Ramos (cell line): Measurements from ENCODE around the gene BCAS3.
"Not testable (repeated sequence)": the region's sequence is repeated elsewhere in the genome, so short reads cannot be mapped to it uniquely, and the experiment has no call there.

Experiments used
- in situ Hi-C: fragments of 300-500 bp; cut with MboI; formaldehyde crosslinking; loops from one replicate; pipeline ENCODE4 v1.14.3; 2022; ENCODE audit warnings: low sequenced_read_pairs; ENCODE audit not compliant: unreplicated experiment

Gene BCAS3

DNA sequence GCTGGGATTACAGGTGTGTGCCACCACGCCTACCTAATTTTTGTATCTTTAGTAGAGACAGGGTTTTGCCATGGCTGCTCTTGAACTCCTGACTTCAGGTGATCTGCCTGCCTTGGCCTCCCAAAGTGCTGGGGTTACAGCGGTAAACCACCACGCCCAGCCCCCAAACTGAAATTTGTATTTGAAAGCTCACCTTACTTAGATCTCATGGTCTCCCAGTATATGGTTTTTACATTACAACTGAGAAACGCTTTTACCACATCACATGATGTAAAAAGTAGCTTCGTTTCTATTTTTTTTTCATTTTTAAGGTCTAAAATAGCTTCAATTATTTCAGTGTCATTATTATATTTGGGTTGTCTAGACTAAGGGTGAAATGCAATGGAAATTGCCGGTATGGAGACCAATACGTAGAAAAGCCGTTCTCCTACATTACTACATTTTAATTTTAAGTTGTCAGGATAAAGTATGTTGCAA, 93.3 kb downstream of the BCAS3 start:
- in situ Hi-C loops, result no loop called here

DNA sequence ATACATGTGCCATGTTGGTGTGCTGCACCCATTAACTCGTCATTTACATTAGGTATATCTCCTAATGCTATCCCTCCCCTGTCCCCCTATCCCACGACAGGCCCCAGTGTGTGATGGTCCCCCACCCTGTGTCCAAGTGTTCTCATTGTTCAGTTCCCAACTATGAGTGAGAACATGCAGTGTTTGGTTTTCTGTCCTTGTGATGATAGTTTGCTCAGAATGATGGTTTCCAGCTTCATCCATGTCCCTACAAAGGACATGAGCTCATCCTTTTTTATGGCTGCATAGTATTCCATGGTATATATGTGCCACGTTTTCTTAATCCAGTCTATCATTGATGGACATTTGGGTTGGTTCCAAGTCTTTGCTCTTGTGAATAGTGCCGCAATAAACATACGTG, 94.0 kb downstream of the BCAS3 start:
- in situ Hi-C loops, result not testable (repeated sequence)

DNA sequence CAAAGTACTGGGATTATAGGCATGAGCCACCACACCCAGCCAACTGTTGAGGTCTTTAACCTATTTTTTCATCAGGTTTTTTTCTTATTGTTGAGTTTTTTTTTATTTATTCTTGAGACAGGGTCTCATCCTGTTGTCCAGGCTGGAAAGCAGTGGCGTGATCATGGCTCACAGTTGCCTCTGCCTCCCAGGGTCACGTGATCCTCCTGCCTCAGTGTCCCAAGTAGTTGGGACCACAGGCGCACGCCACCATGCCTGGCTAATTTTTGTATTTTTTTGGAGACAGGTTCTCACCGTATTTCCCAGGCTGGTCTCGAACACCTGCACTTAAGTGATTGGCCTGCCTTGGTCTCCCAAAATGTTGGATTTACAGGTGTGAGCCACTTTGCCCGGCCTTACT, 95.9 kb downstream of the BCAS3 start:
- in situ Hi-C loops, result no loop called here

DNA sequence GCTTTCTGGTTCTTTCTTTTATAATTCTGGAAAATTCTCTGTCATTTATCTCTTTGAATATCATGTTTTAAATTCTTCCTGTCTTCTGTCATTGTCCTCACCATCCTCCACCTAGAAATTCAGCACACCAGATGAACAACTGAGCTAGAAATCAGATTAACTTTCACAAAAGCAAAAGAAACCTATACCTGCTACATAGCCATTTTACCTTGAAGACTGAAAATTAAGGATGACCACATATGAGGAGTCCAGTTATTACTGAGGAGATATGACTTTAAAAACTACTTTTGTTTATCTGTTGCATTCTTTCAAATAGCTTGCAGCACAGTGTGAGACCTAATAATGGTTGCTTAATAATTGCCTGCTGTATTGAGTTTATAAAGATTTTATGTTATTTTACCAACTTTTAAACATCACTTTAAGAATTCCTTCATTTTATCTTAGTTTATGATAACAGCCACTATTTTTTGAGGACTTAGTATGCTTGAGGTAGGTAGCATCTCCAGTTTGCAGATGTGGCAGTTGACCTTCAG, 104.3 kb downstream of the BCAS3 start:
- in situ Hi-C loops, result no loop called here

DNA sequence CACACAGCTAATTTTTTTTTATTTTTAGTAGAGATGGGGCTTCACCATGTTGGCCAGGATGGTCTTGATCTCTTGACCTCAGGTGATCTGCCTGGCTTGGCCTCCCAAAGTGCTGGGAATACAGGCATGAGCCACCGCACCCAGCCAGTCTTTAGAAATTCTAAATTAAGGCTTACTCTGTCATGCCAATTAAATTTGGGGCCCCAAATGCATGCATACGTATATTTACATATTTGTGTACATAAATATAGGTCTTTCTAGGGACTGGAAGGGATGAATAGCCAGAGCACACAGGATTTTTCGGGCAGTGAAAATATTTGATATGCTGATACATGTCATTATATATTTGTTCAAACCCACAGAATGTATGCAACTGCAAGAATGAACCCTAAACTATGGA, 105.1 kb downstream of the BCAS3 start:
- in situ Hi-C loops, result no loop called here

- in situ Hi-C loops, result no loop called here
These were observed 112.6 kb downstream of the BCAS3 start for GRCh38 chr17:60790205-60790604.

GRCh38 chr17:60792250-60792898, 114.7 kb downstream of the BCAS3 start:
- in situ Hi-C loops, result no loop called here

- in situ Hi-C loops, result no loop called here
These were observed 120.9 kb downstream of the BCAS3 start for GRCh38 chr17:60798576-60798975.

GRCh38 chr17:60802377-60802776, 124.7 kb downstream of the BCAS3 start:
- in situ Hi-C loops, result no loop called here

DNA sequence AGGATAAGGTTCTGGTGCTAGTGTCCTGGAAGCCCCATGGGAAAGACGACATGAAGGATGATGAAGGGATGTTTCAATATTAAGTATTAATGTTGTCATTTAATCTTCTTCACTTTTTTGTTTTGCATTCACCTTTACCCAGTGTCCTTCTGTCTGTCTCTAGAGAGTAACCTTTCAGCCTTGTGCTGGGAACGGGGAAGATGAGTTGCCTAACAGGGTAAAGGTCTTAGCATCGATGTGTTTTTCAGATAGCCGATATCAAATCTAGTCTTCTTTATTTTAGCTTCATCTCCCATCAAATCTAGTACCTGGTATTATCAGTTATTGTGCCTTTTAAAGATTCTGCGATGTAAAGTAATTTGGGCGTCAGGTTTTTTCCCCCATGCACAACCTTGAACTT, 125.4 kb downstream of the BCAS3 start:
- in situ Hi-C loops, result no loop called here

DNA sequence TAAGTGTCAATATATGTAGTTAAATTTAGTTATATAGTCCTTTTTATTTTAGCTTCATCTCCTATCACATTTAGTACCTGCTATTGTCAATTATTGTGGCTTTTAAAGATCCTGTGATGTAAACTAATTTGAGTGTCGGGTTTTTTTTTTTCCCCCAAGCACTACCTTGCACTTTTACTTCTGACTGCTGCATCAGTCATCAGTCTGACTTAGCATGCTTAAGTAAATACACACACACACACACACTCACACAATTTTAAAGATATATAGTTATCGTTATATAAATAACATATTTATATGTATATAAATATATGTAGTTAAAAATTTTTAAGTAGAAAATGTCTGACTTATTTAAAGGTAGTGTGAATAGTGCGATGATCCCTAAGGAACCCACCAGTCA, 127.2 kb downstream of the BCAS3 start:
- in situ Hi-C loops, result no loop called here

GRCh38 chr17:60809421-60809820, 131.8 kb downstream of the BCAS3 start:
- in situ Hi-C loops, result no loop called here

GRCh38 chr17:60814941-60815340, 137.3 kb downstream of the BCAS3 start:
- in situ Hi-C loops, result not testable (repeated sequence)

GRCh38 chr17:60817192-60817591, 139.5 kb downstream of the BCAS3 start:
- in situ Hi-C loops, result no loop called here

GRCh38 chr17:60819447-60820130, 141.9 kb downstream of the BCAS3 start:
- in situ Hi-C loops, result no loop called here

DNA sequence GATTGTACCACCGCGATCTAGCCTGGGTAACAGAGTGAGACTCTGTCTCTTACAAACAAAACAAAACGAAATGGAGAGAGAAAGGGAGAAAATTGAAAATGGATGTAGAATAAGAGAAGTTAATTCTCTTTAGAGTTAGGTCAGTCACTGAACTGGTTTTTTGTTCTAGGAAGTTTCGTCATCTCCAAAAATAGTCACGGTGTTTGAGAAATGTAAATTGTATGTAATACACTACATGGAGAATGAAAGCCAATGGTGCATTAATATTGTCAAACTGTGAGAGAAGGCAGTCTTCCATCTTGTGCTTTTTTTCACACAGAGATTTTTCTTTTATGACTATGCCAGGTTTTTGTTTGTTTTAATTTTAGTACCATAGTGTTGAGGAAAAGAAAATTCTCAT, 145.9 kb downstream of the BCAS3 start:
- in situ Hi-C loops, result no loop called here

- in situ Hi-C loops, result no loop called here
These were observed 147.7 kb downstream of the BCAS3 start for GRCh38 chr17:60825351-60825750.

- in situ Hi-C loops, result no loop called here
These were observed 150.3 kb downstream of the BCAS3 start for GRCh38 chr17:60827943-60828342.

- in situ Hi-C loops, result no loop called here
These were observed 154.5 kb downstream of the BCAS3 start for GRCh38 chr17:60832151-60832585.

DNA sequence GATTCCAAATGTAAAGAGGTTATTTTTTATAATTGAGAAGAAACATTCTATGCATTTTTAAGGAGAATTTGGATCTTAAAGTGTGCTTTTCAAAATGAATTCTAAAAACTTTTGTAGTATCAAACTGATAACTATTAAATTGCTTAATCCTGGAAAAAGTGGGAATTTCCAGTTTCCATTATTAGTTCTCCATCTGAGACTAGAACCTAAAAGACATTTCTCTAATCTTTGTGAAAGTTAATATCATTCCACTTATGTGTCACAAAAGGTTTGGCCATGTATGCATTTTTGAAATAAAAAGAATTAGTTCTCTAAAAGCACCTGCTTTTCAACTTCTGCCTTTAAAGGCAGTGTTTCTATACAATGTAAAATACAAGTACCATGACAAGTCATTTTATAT, 155.0 kb downstream of the BCAS3 start:
- in situ Hi-C loops, result no loop called here

- in situ Hi-C loops, result no loop called here
These were observed 162.8 kb downstream of the BCAS3 start for GRCh38 chr17:60840456-60840855.

DNA sequence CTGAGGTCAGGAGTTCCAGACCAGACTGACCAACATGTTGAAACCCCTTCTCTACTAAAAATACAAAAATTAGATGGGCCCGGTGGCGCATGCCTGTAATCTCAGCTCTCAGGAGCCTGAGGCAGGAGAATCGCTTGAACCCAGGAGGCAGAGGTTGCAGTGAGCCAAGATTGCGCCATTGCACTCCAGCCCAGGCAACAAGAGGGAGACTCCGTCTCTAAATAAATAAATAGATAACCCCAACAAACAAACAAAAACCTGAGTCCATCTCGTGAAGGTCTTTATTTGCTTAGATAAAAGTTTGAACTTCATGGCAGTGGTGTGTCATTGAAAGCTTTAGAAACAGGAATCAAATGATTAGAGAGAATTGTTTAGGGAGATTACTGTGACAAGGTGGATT, 167.4 kb downstream of the BCAS3 start:
- in situ Hi-C loops, result no loop called here
